Vagina (tissue), 2 donors: ENCODE data around the gene FBXO24. TPM values are rescaled to one million over a fixed set of nuclear protein-coding genes. Genes with fewer than 3 reads are reported as not detected.

Experiments
- DNase-seq, 2 donors: peaks; one replicate each; pipeline ENCODE4 v3.0.0-alpha.2; 2017; ENCODE audit errors: extremely low spot score in 2 of 2
- H3K27ac ChIP-seq: fragments of 200-600 bp; sonication (generic); one replicate; pipeline ENCODE4 v1.5.1; 2019
- H3K27me3 ChIP-seq: fragments of 200-600 bp; sonication (generic); one replicate; pipeline ENCODE4 v1.5.1; 2019
- H3K36me3 ChIP-seq, 2 donors: fragments of 200-600 bp; sonication (generic); one replicate each; pipeline ENCODE4 v1.5.1; 2017 to 2019
- H3K4me1 ChIP-seq: fragments of 200-600 bp; sonication (generic); one replicate; pipeline ENCODE4 v1.5.1; 2019
- H3K4me3 ChIP-seq, 2 donors: fragments of 200-600 bp; sonication (generic); 1 replicate in 1 of 2; 2 replicates in 1 of 2; pipeline ENCODE4 v1.5.1; 2016 to 2019
- H3K9me3 ChIP-seq: fragments of 200-600 bp; sonication (generic); one replicate; pipeline ENCODE4 v1.5.1; 2019
- CTCF ChIP-seq, 3 experiments: fragments of 450-650 bp in 2 of 3; fragments of 200-600 bp in 1 of 3; sonication (generic) in 1 of 3; IDR thresholded peaks; one replicate each; pipeline ENCODE4 v1.5.1; 2017 to 2019; ENCODE audit warnings: antibody characterized with exemption in 3 of 3, mild to moderate bottlenecking in 2 of 3, moderate library complexity in 2 of 3
- POLR2A ChIP-seq, 2 donors: fragments of 450-650 bp; IDR thresholded peaks; one replicate each; pipeline ENCODE4 v1.6.1; 2017; ENCODE audit warnings: antibody characterized with exemption in 2 of 2, mild to moderate bottlenecking in 2 of 2, moderate library complexity in 2 of 2
- POLR2AphosphoS5 ChIP-seq, 2 donors: sonication (generic); formaldehyde crosslinking; IDR thresholded peaks; one replicate each; pipeline ENCODE4 v1.9.0; 2017; ENCODE audit warnings: antibody characterized with exemption in 2 of 2, mild to moderate bottlenecking in 2 of 2, low read depth in 1 of 2; ENCODE audit not compliant: insufficient read depth in 1 of 2
- intact Hi-C: fragments of 100-400 bp; cut with DNase I; formaldehyde crosslinking; loops from one replicate; pipeline ENCODE4 v1.15.1; 2023
- total RNA-seq: library from RNA; depleted of rRNA; stranded (reverse); fragments of >200 nt; gene quantifications from one replicate; pipeline ENCODE4 v1.2.3, GENCODE V29; 2016

FBXO24 gene
- total RNA-seq, 1 donor from 2014 or later = 0.98 TPM

DNA sequence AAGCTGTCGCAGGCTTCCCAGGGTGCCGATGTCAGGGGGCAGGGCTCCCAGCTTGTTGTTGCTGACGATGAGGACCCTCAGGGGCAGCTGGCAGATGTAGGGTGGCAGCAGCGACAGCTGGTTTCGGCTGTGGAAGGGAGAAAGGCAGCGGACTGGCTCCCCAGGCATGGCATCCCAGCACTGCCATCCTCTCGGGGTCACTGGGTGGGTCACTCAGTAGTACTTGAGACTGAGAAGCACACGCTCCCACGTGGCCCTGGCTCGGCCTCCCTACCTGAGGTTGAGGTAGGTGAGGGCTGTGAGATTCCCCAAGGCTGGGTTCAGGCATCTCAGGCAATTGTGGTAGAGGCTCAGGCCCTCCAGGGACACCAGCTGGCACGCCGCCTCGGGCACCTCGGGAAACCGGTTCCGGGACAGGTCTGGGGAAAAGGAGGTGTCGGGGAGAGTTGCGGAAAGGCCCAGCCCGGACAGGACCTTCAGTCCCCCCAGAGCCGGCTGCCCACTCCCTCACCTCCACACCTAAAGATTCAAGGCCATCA lies 4.0 kb upstream of the FBXO24 start:
- Histone ChIP-seq H3K27ac (no peak overlapping the region), H3K27me3 (no peaks in the 10 kb centered on the region), H3K4me3 (no peak overlapping the region), H3K9me3 (no peaks in the 10 kb centered on the region), H3K4me1 (peaks cover 41% of the 10 kb centered on the region), H3K36me3 (peaks cover 0 to 44% of the 10 kb centered on the region in 2 donors)
- TF ChIP-seq POLR2AphosphoS5 (IDR thresholded peaks at IDR 0.05; ENCODE audit: insufficient read depth in 1 of 2, low read depth in 1 of 2) (no peak), POLR2A (IDR thresholded peaks at IDR 0.05) (no peak), CTCF (IDR thresholded peaks at IDR 0.05) (no peak)
- intact Hi-C loops = no loop called here
- DNase-seq = no peak

DNA sequence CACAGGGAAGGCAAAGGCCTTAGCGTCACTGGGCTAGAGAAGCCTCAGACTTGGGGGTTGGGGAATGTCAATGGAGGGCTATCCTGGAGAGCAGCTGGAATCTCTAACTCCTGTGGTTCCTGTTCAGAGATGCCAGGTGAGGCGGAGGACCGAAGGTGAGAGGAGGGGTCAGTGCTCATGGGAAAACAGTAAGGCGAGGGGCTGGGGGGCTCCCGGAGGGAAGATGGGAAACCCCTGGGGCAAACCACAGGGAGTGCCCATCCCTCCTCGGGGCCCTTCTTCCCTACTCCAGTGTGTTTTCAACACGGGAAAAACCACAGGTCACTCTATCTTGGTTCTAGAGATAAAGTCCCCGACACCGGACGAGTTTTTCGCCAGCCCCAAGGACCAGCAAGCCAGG lies 3.5 kb upstream of the FBXO24 start:
- no peak overlapping the region for H3K4me3 ChIP-seq
- intact Hi-C loops = no loop called here
- peaks cover 0 to 38% of the 10 kb centered on the region in 2 donors for H3K36me3 ChIP-seq
- no peaks in the 10 kb centered on the region for H3K9me3 ChIP-seq
- TF ChIP-seq CTCF (IDR thresholded peaks at IDR 0.05) (no peak), POLR2A (IDR thresholded peaks at IDR 0.05) (no peak), POLR2AphosphoS5 (IDR thresholded peaks at IDR 0.05; ENCODE audit: insufficient read depth in 1 of 2, low read depth in 1 of 2) (no peak)
- H3K27me3 ChIP-seq = no peaks in the 10 kb centered on the region
- no peak overlapping the region for H3K27ac ChIP-seq
- peaks cover 47% of the 10 kb centered on the region for H3K4me1 ChIP-seq
- no peak for DNase-seq

- TF ChIP-seq POLR2A (IDR thresholded peaks at IDR 0.05) (no peak), POLR2AphosphoS5 (IDR thresholded peaks at IDR 0.05; ENCODE audit: insufficient read depth in 1 of 2, low read depth in 1 of 2) (peak in 1 of 2 donors; percentile 50), CTCF (IDR thresholded peaks at IDR 0.05) (no peak)
- no peaks in the 10 kb centered on the region for H3K9me3 ChIP-seq
- H3K27ac ChIP-seq = peak overlapping the region; percentile 94
- peak overlapping the region; percentile 79 to 96 for H3K4me3 ChIP-seq
- H3K27me3 ChIP-seq = no peaks in the 10 kb centered on the region
- no peak for DNase-seq
- intact Hi-C loops = no loop called here
- peaks cover 47% of the 10 kb centered on the region for H3K4me1 ChIP-seq
- H3K36me3 ChIP-seq = peaks cover 0 to 31% of the 10 kb centered on the region in 2 donors
Observed at GRCh38 chr7:100583132-100584053, 2.7 kb upstream of the FBXO24 start.

GRCh38 chr7:100584054-100584682 lies 2.0 kb upstream of the FBXO24 start:
- Histone ChIP-seq H3K36me3 (peaks cover 0 to 27% of the 10 kb centered on the region in 2 donors), H3K4me1 (peaks cover 47% of the 10 kb centered on the region), H3K9me3 (no peaks in the 10 kb centered on the region), H3K4me3 (peak overlapping the region; percentile 79 to 96), H3K27ac (peak overlapping the region; percentile 94), H3K27me3 (no peaks in the 10 kb centered on the region)
- intact Hi-C loops = no loop called here
- TF ChIP-seq POLR2A (IDR thresholded peaks at IDR 0.05) = no peak
- TF ChIP-seq POLR2AphosphoS5 (IDR thresholded peaks at IDR 0.05; ENCODE audit: insufficient read depth in 1 of 2, low read depth in 1 of 2) = no peak
- TF ChIP-seq CTCF (IDR thresholded peaks at IDR 0.05) = no peak
- DNase-seq = no peak
